H1 (cell line): ENCODE results near the gene GYPE. TPM values are rescaled to one million over a fixed set of nuclear protein-coding genes. Genes with fewer than 3 reads are reported as not detected.
"Not testable (repeated sequence)": the region's sequence is repeated elsewhere in the genome, so short reads cannot be mapped to it uniquely, and the experiment has no call there.

Source experiments
- CTCF ChIA-PET: fragments of 300-600 bp; sonication (Branson Sonifier 250); formaldehyde crosslinking; loops from one replicate; lab custom pipeline; 2021; ENCODE audit not compliant: partially characterized antibody; lab: Charles Lee
- POLR2A ChIA-PET: fragments of 300-600 bp; sonication (Branson Sonifier 250); formaldehyde crosslinking; loops from one replicate; lab custom pipeline; 2021; ENCODE audit warnings: inconsistent platforms; ENCODE audit not compliant: partially characterized antibody; lab: Charles Lee
- DNase-seq, 2 experiments: peaks; one replicate each; pipeline versions ENCODE4 v3.0.0 to v3.0.0-alpha.2; 2010 to 2022; ENCODE audit warnings: low spot score in 2 of 2, low read depth in 1 of 2, mixed read lengths in 1 of 2
- FAIRE-seq: peaks from 2 replicates; lab custom pipeline; 2011; peaks lifted over from hg19 to GRCh38; lab: Jason Lieb, UNC
- H2AFZ ChIP-seq: 2 replicates; pipeline ENCODE4 v1.8.1; 2012; ENCODE audit warnings: low read length, inconsistent platforms
- H2AK5ac ChIP-seq: 2 replicates; pipeline ENCODE4 v1.6.1; 2013; ENCODE audit warnings: low read depth, low read length
- H2BK120ac ChIP-seq: replicated peaks from 2 replicates; pipeline ENCODE3; 2013; ENCODE audit warnings: low read depth, low read length, inconsistent platforms
- H2BK12ac ChIP-seq: 2 replicates; pipeline ENCODE4 v1.6.1; 2013; ENCODE audit warnings: low read depth, low read length
- H2BK15ac ChIP-seq: 2 replicates; pipeline ENCODE4 v1.6.1; 2013; ENCODE audit warnings: low read length
- H2BK20ac ChIP-seq: 2 replicates; pipeline ENCODE4 v1.6.1; 2013; ENCODE audit warnings: low read length
- H2BK5ac ChIP-seq: 2 replicates; pipeline ENCODE4 v1.6.1; 2013; ENCODE audit warnings: low read depth, low read length
- H3K14ac ChIP-seq: 2 replicates; pipeline ENCODE4 v1.6.1; 2013; ENCODE audit warnings: inconsistent platforms; ENCODE audit not compliant: insufficient read length
- H3K18ac ChIP-seq: 2 replicates; pipeline ENCODE4 v1.6.1; 2013; ENCODE audit warnings: low read length; ENCODE audit errors: extremely low read depth
- H3K23ac ChIP-seq: 2 replicates; pipeline ENCODE4 v1.6.1; 2013; ENCODE audit warnings: inconsistent platforms; ENCODE audit not compliant: insufficient read length
- H3K23me2 ChIP-seq: 2 replicates; pipeline ENCODE4 v1.6.1; 2013; ENCODE audit warnings: low read depth, low read length
- H3K27ac ChIP-seq: 2 replicates; pipeline ENCODE4 v1.6.1; 2011; ENCODE audit warnings: low read depth, low read length, inconsistent platforms
- H3K27me3 ChIP-seq, 4 experiments: replicated peaks in 1 of 4; 1 replicate in 1 of 4; 2 replicates in 3 of 4; pipeline versions ENCODE4 v1.6.1 to v1.8.1; 2011 to 2013; ENCODE audit warnings: low read length in 3 of 4, mild to moderate bottlenecking in 3 of 4, inconsistent platforms in 2 of 4, mixed read lengths in 2 of 4, moderate library complexity in 1 of 4; ENCODE audit not compliant: control insufficient read depth in 3 of 4, insufficient read depth in 3 of 4; ENCODE audit errors: extremely low read depth in 1 of 4
- H3K36me3 ChIP-seq, 4 experiments: 2 replicates each; pipeline versions ENCODE4 v1.6.1 to v1.8.1; 2011 to 2013; ENCODE audit warnings: mild to moderate bottlenecking in 4 of 4, low read length in 3 of 4, moderate library complexity in 2 of 4, control low read depth in 1 of 4, inconsistent platforms in 1 of 4; ENCODE audit not compliant: insufficient read depth in 4 of 4, control insufficient read depth in 2 of 4
- H3K4ac ChIP-seq: replicated peaks from 2 replicates; pipeline ENCODE3; 2013; ENCODE audit warnings: low read length, low read depth, mixed read lengths, inconsistent platforms; ENCODE audit not compliant: insufficient read length
- H3K4me1 ChIP-seq, 4 experiments: replicated peaks in 1 of 4; 1 replicate in 1 of 4; 2 replicates in 3 of 4; pipeline versions ENCODE4 v1.6.1 to v1.8.1; 2011 to 2013; ENCODE audit warnings: low read length in 3 of 4, inconsistent platforms in 2 of 4, mixed read lengths in 1 of 4; ENCODE audit not compliant: insufficient read depth in 4 of 4, control insufficient read depth in 3 of 4
- H3K4me2 ChIP-seq, 2 experiments: 2 replicates each; pipeline versions ENCODE4 v1.6.1 to v1.8.1; 2011 to 2013; ENCODE audit warnings: low read depth in 2 of 2, low read length in 2 of 2, control low read depth in 1 of 2, inconsistent platforms in 1 of 2, mild to moderate bottlenecking in 1 of 2; ENCODE audit not compliant: insufficient read depth in 1 of 2
- H3K4me3 ChIP-seq, 4 experiments: fragments of 200-600, 300-600 bp in 1 of 4; sonication (generic), shearing (Covaris generic), sonication (Bioruptor Twin) in 1 of 4; 2 replicates each; pipeline versions ENCODE4 v1.5.1 to v1.8.1; 2011 to 2016; ENCODE audit warnings: low read length in 4 of 4, low read depth in 3 of 4, control low read depth in 2 of 4, inconsistent platforms in 2 of 4, mild to moderate bottlenecking in 2 of 4, mixed read lengths in 1 of 4, moderate library complexity in 1 of 4; ENCODE audit not compliant: insufficient read depth in 2 of 4; ENCODE audit errors: extremely low read depth in 1 of 4
- H3K56ac ChIP-seq: replicated peaks from 2 replicates; pipeline ENCODE3; 2013; ENCODE audit warnings: low read depth, mild to moderate bottlenecking, mixed read lengths, low read length, inconsistent platforms; ENCODE audit not compliant: insufficient read length
- H3K79me1 ChIP-seq: 2 replicates; pipeline ENCODE4 v1.6.1; 2013; ENCODE audit warnings: low read depth, low read length, control low read depth
- H3K79me2 ChIP-seq, 2 experiments: 2 replicates each; pipeline versions ENCODE4 v1.6.1 to v1.8.1; 2012 to 2013; ENCODE audit warnings: low read length in 2 of 2, mild to moderate bottlenecking in 2 of 2, inconsistent platforms in 1 of 2; ENCODE audit not compliant: insufficient read depth in 2 of 2, control insufficient read depth in 1 of 2
- H3K9ac ChIP-seq, 4 experiments: replicated peaks in 1 of 4; 1 replicate in 1 of 4; 2 replicates in 3 of 4; pipeline versions ENCODE4 v1.6.1 to v1.8.1; 2011 to 2013; ENCODE audit warnings: low read depth in 3 of 4, low read length in 3 of 4, control low read depth in 2 of 4, mild to moderate bottlenecking in 2 of 4, moderate library complexity in 2 of 4, inconsistent platforms in 1 of 4; ENCODE audit errors: extremely low read depth in 1 of 4
- H3K9me3 ChIP-seq, 2 experiments: 2 replicates each; pipeline versions ENCODE4 v1.6.1 to v1.8.1; 2012 to 2013; ENCODE audit warnings: mild to moderate bottlenecking in 2 of 2, moderate library complexity in 2 of 2, control low read depth in 1 of 2, inconsistent platforms in 1 of 2, low read depth in 1 of 2, low read length in 1 of 2, mixed read lengths in 1 of 2; ENCODE audit not compliant: insufficient read depth in 2 of 2
- H4K20me1 ChIP-seq, 2 experiments: replicated peaks in 1 of 2; 2 replicates each; pipeline versions ENCODE3 to v1.8.1; 2011 to 2013; ENCODE audit warnings: inconsistent platforms in 2 of 2, low read length in 2 of 2, mild to moderate bottlenecking in 1 of 2; ENCODE audit not compliant: insufficient read depth in 2 of 2, control insufficient read depth in 1 of 2
- H4K5ac ChIP-seq: 2 replicates; pipeline ENCODE4 v1.6.1; 2013; ENCODE audit warnings: low read length, low read depth, mixed read lengths, inconsistent platforms; ENCODE audit not compliant: insufficient read length
- H4K8ac ChIP-seq: 2 replicates; pipeline ENCODE4 v1.8.0; 2013; ENCODE audit warnings: mild to moderate bottlenecking, moderate library complexity, low read length, inconsistent platforms; ENCODE audit not compliant: insufficient read depth; ENCODE audit errors: extremely low read depth
- H4K91ac ChIP-seq: replicated peaks from 2 replicates; pipeline ENCODE3; 2013; ENCODE audit warnings: low read length, mixed read lengths, inconsistent platforms; ENCODE audit not compliant: insufficient read length
- WGBS, 2 experiments: shearing (Covaris generic) in 1 of 2; methylation state at CpG; one replicate each; pipeline versions ENCODE4 v1.1.6 to v1.1.7; 2013 to 2015; ENCODE audit warnings: low lambda C conversion rate in 2 of 2, mixed read lengths in 2 of 2, inconsistent platforms in 1 of 2, low coverage in 1 of 2, missing lambda C conversion rate in 1 of 2; ENCODE audit not compliant: insufficient replicate concordance in 2 of 2, insufficient coverage in 1 of 2, insufficient read length in 1 of 2; ENCODE audit errors: extremely low coverage in 1 of 2, missing lambda C conversion rate in 1 of 2; 5-methylcytosine and 5-hydroxymethylcytosine counted together
- polyA plus RNA-seq, 7 experiments: library from polyadenylated mRNA; depleted of rRNA in 3 of 7; stranded (reverse) in 5 of 7; unstranded in 2 of 7; fragments of >200 nt in 5 of 7; fragments of 200-250 nt in 2 of 7; gene quantifications; 1 replicate in 5 of 7; 2 replicates in 1 of 7; 4 replicates in 1 of 7; pipeline versions ENCODE4 v1.2.1 to v1.2.3, GENCODE V29; 2011 to 2013; ENCODE audit warnings: missing spikeins in 2 of 7, mixed read lengths in 2 of 7
- total RNA-seq: library from RNA; stranded (reverse); fragmentation: NEBNext Ultra II Directional; extraction: Animal tissue kit (Norgen Biotek cat#: 25700); gene quantifications from 2 replicates; pipeline ENCODE4 v1.2.1, GENCODE V29; 2021

GYPE gene
- total and polyA plus RNA-seq, 2 of the 8 experiments (the other 6 are each of a cell fraction or from before 2014, with no cell fraction given): not detected

- FAIRE-seq, H3K4me1 ChIP-seq: not testable (repeated sequence)
These were observed 62.5 kb downstream of the GYPE start for GRCh38 chr4:143842624-143843505.

More at GRCh38 chr4:143842624-143843505, 62.5 kb downstream of the GYPE start:
- H3K18ac ChIP-seq, H4K91ac ChIP-seq, POLR2A ChIA-PET, H2AK5ac ChIP-seq, H2AFZ ChIP-seq, H3K79me2 ChIP-seq, H3K79me1 ChIP-seq, DNase-seq, H4K5ac ChIP-seq, H4K8ac ChIP-seq, H3K27ac ChIP-seq, H4K20me1 ChIP-seq, H3K4me3 ChIP-seq, H3K23me2 ChIP-seq, H2BK12ac ChIP-seq, H2BK15ac ChIP-seq, H3K27me3 ChIP-seq, H2BK120ac ChIP-seq, H3K4ac ChIP-seq, H3K56ac ChIP-seq, H3K9ac ChIP-seq, H3K4me2 ChIP-seq, CTCF ChIA-PET, H3K36me3 ChIP-seq, H3K14ac ChIP-seq, H2BK20ac ChIP-seq, H3K9me3 ChIP-seq, H3K23ac ChIP-seq, H2BK5ac ChIP-seq: not testable (repeated sequence)
- 86% methylated on average over 3 of the region's 3 CpGs; no CpG with 5 or more reads in 1 of the 2 experiments for WGBS, 2 experiments
